Neuronal stem cell (in vitro differentiated cells): ENCODE results near the gene PLA2G7. TPM values are rescaled to one million over a fixed set of nuclear protein-coding genes. Genes with fewer than 3 reads are reported as not detected.

ENCODE experiments used
- DNase-seq: peaks from one replicate; pipeline ENCODE4 v3.0.0-alpha.2; 2013; ENCODE audit warnings: low spot score
- H2AFZ ChIP-seq: one replicate; pipeline ENCODE4 v1.6.1; 2013; ENCODE audit warnings: mild to moderate bottlenecking, low read length, inconsistent platforms
- H2AK5ac ChIP-seq: 2 replicates; pipeline ENCODE4 v1.6.1; 2013; ENCODE audit warnings: low read depth, mild to moderate bottlenecking, inconsistent platforms, low read length, moderate library complexity, mixed read lengths
- H2BK120ac ChIP-seq: 2 replicates; pipeline ENCODE4 v1.6.1; 2013; ENCODE audit warnings: low read depth, mild to moderate bottlenecking, inconsistent platforms, low read length, moderate library complexity, mixed read lengths
- H2BK12ac ChIP-seq: one replicate; pipeline ENCODE4 v1.6.1; 2013; ENCODE audit warnings: low read length, inconsistent platforms
- H2BK15ac ChIP-seq: 2 replicates; pipeline ENCODE4 v1.6.1; 2013; ENCODE audit warnings: mild to moderate bottlenecking, low read length, inconsistent platforms, mixed read lengths
- H2BK5ac ChIP-seq: one replicate; pipeline ENCODE4 v1.6.1; 2013; ENCODE audit warnings: inconsistent platforms, mild to moderate bottlenecking, low read length, moderate library complexity
- H3K14ac ChIP-seq: one replicate; pipeline ENCODE4 v1.6.1; 2013; ENCODE audit warnings: low read length, inconsistent platforms
- H3K18ac ChIP-seq: 2 replicates; pipeline ENCODE4 v1.6.1; 2013; ENCODE audit warnings: low read length, inconsistent platforms
- H3K23ac ChIP-seq: 2 replicates; pipeline ENCODE4 v1.6.1; 2013; ENCODE audit warnings: low read depth, mild to moderate bottlenecking, mixed read lengths, low read length, inconsistent platforms; ENCODE audit not compliant: poor library complexity
- H3K27ac ChIP-seq: replicated peaks from 3 replicates; pipeline ENCODE4 v1.5.1; 2013; ENCODE audit warnings: low read length, inconsistent platforms
- H3K27me3 ChIP-seq, 3 experiments: 2 replicates each; pipeline ENCODE4 v1.6.1; 2013; ENCODE audit warnings: low read length in 3 of 3, mild to moderate bottlenecking in 2 of 3, inconsistent platforms in 1 of 3, low read depth in 1 of 3, mixed read lengths in 1 of 3, moderate library complexity in 1 of 3; ENCODE audit not compliant: control insufficient read depth in 3 of 3, insufficient read depth in 3 of 3
- H3K36me3 ChIP-seq, 2 donors: replicated peaks in 1 of 2; 2 replicates each; pipeline ENCODE4 v1.6.1; 2013; ENCODE audit warnings: low read length in 2 of 2; ENCODE audit not compliant: control insufficient read depth in 2 of 2, insufficient read depth in 2 of 2
- H3K4ac ChIP-seq: 2 replicates; pipeline ENCODE4 v1.6.1; 2013; ENCODE audit warnings: inconsistent platforms, mild to moderate bottlenecking, low read length, moderate library complexity
- H3K4me1 ChIP-seq, 2 donors: 1 replicate in 1 of 2; 2 replicates in 1 of 2; pipeline ENCODE4 v1.6.1; 2013; ENCODE audit warnings: low read length in 2 of 2, low read depth in 1 of 2; ENCODE audit not compliant: control insufficient read depth in 2 of 2, insufficient read depth in 1 of 2
- H3K4me2 ChIP-seq: one replicate; pipeline ENCODE4 v1.6.1; 2013; ENCODE audit warnings: mild to moderate bottlenecking, low read length, inconsistent platforms; ENCODE audit not compliant: insufficient read depth, poor library complexity, severe bottlenecking
- H3K4me3 ChIP-seq, 2 donors: 2 replicates each; pipeline ENCODE4 v1.5.1; 2013; ENCODE audit warnings: low read length in 2 of 2, mild to moderate bottlenecking in 2 of 2, inconsistent platforms in 1 of 2, moderate library complexity in 1 of 2
- H3K79me1 ChIP-seq: one replicate; pipeline ENCODE4 v1.6.1; 2013; ENCODE audit warnings: low read depth, mild to moderate bottlenecking, inconsistent platforms, low read length, moderate library complexity
- H3K9ac ChIP-seq: one replicate; pipeline ENCODE4 v1.6.1; 2013; ENCODE audit warnings: mild to moderate bottlenecking, low read depth, low read length, inconsistent platforms; ENCODE audit not compliant: poor library complexity
- H3K9me3 ChIP-seq, 2 donors: replicated peaks in 1 of 2; 2 replicates each; pipeline versions ENCODE3 to v1.6.1; 2013; ENCODE audit warnings: low read length in 2 of 2, mild to moderate bottlenecking in 2 of 2, inconsistent platforms in 1 of 2, low read depth in 1 of 2, mixed read lengths in 1 of 2, moderate library complexity in 1 of 2; ENCODE audit not compliant: control insufficient read depth in 2 of 2, insufficient read depth in 1 of 2
- H4K8ac ChIP-seq: one replicate; pipeline ENCODE4 v1.6.1; 2013; ENCODE audit warnings: low read depth, mild to moderate bottlenecking, inconsistent platforms, low read length, moderate library complexity
- H4K91ac ChIP-seq: one replicate; pipeline ENCODE4 v1.6.1; 2013; ENCODE audit warnings: low read length, low read depth, mild to moderate bottlenecking, inconsistent platforms; ENCODE audit not compliant: poor library complexity
- WGBS, 2 donors: extraction: QIAGEN DNeasy Blood & Tissue Kit; methylation state at CpG; one replicate each; pipeline ENCODE4 v1.1.7; 2013; ENCODE audit warnings: missing lambda C conversion rate in 2 of 2, mixed read lengths in 1 of 2; ENCODE audit not compliant: insufficient read length in 2 of 2, insufficient replicate concordance in 1 of 2; ENCODE audit errors: extremely low coverage in 2 of 2; 5-methylcytosine and 5-hydroxymethylcytosine counted together
- polyA plus RNA-seq, 2 experiments: library from polyadenylated mRNA; stranded (reverse); fragments of 200-250 nt; gene quantifications; one replicate each; pipeline ENCODE4 v1.2.3, GENCODE V29; 2013

The PLA2G7 gene
- polyA plus RNA-seq (2013, experiment 1 of 2), result 2.5 TPM
- 2.6 TPM for polyA plus RNA-seq (2013, experiment 2 of 2)

DNA sequence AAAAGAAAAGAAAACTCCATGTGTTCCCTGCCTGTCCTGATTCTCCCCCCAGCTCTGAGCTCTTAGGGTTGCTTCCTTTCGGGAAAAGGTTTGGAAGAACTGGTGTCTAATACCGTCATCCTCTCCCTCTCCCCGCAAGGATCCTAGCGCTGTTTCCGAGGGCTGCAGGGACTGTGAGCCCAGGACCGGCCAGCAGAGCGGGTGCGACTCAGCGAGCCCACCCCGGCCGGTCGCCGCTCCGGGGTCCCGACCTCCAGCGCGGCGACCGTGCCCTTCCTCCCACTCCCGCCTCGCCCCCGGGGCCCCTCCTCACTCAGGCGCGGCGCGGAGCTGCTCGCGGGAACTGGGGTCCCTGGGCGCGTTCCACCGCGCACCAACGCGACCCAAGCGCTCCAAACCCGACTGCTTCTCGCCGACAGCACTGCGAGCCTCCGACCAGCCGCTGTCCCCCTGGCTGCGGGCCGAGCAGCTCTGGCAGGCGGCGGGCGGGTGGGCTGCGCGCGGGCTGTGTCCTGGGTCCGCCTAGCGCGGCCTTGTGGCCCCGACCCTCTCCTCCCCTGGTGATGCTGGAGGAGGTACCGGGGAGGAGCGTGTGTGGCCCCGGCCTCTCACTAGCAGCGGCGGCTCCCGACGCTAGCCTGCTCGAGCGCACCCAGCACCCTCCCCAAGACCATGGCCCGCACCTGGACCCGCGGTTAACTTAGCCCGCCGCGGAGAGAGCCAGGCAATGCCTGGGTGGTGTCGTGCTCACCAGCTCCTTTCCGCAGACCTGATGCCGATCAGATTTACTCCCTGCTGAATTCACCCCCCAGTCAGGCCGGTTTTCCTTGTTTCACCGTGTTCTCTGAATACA is at the start of gene PLA2G7:
Gene PLA2G7, minus strand, starts transcription at position 509 of the 853 bp plus-strand sequence. CDS start 12,484 bp downstream, outside the sequence.
- H3K79me1 ChIP-seq, result no peaks in the 10 kb centered on the region
- peak within 1 kb of the TSS; percentile 97 for H3K18ac ChIP-seq
- peak within 1 kb of the TSS; percentile 88 for H4K91ac ChIP-seq
- H4K8ac ChIP-seq, result no peak within 1 kb of the TSS
- peaks cover 0 to 57% (median 9%) of the 10 kb centered on the region in 3 experiments for H3K27me3 ChIP-seq
- H3K23ac ChIP-seq, result peak within 1 kb of the TSS; percentile 17
- peak within 1 kb of the TSS; percentile 20 to 90 for H3K4me3 ChIP-seq
- no CpG with 5 or more reads among the region's 73 CpGs for WGBS, 2 donors
- H3K4me1 ChIP-seq, result peaks cover 2 to 3% of the 10 kb centered on the region in 2 donors
- H3K9me3 ChIP-seq, result no peaks in the 10 kb centered on the region
- peak; percentile 60 for DNase-seq
- H3K14ac ChIP-seq, result peak within 1 kb of the TSS; percentile 60
- H2BK15ac ChIP-seq, result peak within 1 kb of the TSS; percentile 79
- no peak within 1 kb of the TSS for H3K4ac ChIP-seq
- no peak within 1 kb of the TSS for H2AK5ac ChIP-seq
- peak within 1 kb of the TSS; percentile 92 for H2AFZ ChIP-seq
- peak within 1 kb of the TSS; percentile 93 for H3K9ac ChIP-seq
- no peaks in the 10 kb centered on the region for H3K36me3 ChIP-seq
- H3K27ac ChIP-seq, result no peak within 1 kb of the TSS
- H2BK12ac ChIP-seq, result peak within 1 kb of the TSS; percentile 30
- H2BK5ac ChIP-seq, result peak within 1 kb of the TSS; percentile 55
- peak within 1 kb of the TSS; percentile 90 for H3K4me2 ChIP-seq
- H2BK120ac ChIP-seq, result peak within 1 kb of the TSS; percentile 64

DNA sequence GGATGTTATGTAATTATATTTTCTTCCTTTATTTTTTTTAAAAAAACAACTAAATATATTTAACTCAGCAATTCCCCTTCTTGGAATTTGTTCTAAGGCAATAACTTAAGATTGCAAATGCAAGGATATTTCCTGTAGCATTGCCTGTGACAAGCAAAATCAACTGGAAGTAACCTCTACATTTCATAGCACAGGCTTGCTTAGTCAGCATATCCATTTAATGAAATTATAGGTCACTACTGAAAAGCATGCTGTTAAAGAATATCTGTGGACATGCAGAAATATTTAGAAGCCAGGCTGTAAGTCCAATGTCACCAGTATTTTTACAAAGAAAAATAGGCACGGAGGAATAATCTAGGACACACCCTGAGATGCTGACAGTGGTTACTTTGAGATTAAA is 49.4 kb upstream of the PLA2G7 start:
- WGBS, 2 donors, result no CpG with 5 or more reads among the region's 1 CpG

DNA sequence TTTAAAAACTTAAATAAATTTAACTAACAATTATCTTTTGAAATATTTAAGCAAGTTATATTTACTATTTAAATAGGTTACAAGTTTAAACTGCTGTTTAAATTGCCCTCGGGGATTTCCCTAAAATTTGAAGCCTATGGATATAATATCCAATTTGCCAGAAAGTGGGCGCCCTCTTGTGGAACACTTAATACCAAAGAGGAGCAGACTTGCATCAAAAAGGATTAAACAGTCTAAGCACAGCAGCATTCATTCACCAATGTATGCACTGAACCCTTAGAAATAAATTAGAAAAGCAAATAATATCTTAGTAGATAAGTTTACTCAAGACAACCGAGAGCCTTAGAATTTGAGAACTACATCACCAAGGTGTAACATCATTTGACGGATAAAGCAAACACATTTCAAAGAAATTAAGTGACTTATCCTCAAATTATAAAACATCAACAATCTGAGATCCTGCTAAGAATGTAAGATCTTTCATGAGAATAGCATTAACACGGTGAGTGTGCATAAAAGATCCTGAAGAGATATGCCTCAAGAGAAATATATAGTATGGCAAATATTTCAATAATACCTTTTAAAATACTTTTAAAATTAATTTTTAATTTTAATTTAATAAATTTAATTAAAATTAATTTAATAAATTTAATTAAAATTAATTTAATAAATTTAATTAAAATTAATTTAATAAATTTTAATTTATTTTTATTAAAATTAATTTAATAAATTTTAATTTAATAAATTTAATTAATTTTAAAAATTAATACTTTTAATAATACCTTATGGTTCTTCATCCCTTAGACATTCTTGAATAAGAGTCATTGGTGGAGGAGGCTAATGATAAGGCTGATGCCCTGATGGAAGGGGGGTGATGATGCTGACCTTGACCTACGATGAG is 46.6 kb upstream of the PLA2G7 start:
- Histone ChIP-seq H3K4ac (no peak overlapping the region), H3K4me1 (no peaks in the 10 kb centered on the region), H3K4me2 (no peak overlapping the region), H2BK5ac (no peak overlapping the region), H3K9me3 (no peaks in the 10 kb centered on the region), H3K36me3 (no peaks in the 10 kb centered on the region), H3K14ac (no peak overlapping the region), H4K8ac (no peak overlapping the region), H2AK5ac (no peak overlapping the region), H3K79me1 (no peaks in the 10 kb centered on the region), H4K91ac (no peak overlapping the region), H3K27ac (no peak overlapping the region), H2BK15ac (no peak overlapping the region), H2BK120ac (no peak overlapping the region), H3K18ac (no peak overlapping the region), H3K23ac (no peak overlapping the region), H3K4me3 (no peak overlapping the region), H3K9ac (no peak overlapping the region), H2AFZ (no peak overlapping the region), H2BK12ac (no peak overlapping the region), H3K27me3 (no peaks in the 10 kb centered on the region)
- WGBS, 2 donors, result no CpG with 5 or more reads among the region's 6 CpGs
- DNase-seq, result peak; percentile 54

More for the DNA sequence above, 49.4 kb upstream of the PLA2G7 start:
- Histone ChIP-seq H3K4me3 (no peak overlapping the region), H3K9ac (no peak overlapping the region), H3K36me3 (no peaks in the 10 kb centered on the region), H3K14ac (no peak overlapping the region), H4K91ac (no peak overlapping the region), H3K4me2 (no peak overlapping the region), H3K4me1 (peaks cover 0 to 3% of the 10 kb centered on the region in 2 donors), H2BK15ac (no peak overlapping the region), H3K4ac (no peak overlapping the region), H3K27me3 (no peaks in the 10 kb centered on the region), H2AK5ac (no peak overlapping the region), H2BK5ac (no peak overlapping the region), H2AFZ (no peak overlapping the region), H3K18ac (no peak overlapping the region), H2BK120ac (no peak overlapping the region), H2BK12ac (no peak overlapping the region), H3K9me3 (no peaks in the 10 kb centered on the region), H4K8ac (no peak overlapping the region), H3K79me1 (no peaks in the 10 kb centered on the region), H3K23ac (no peak overlapping the region), H3K27ac (no peak overlapping the region)
- DNase-seq, result no peak
